Thyroid gland (tissue), 4 donors: Measurements from ENCODE around the gene PRAMEF20.

Source experiments
- CTCF ChIP-seq, 6 experiments: fragments of 200-600 bp in 3 of 6; fragments of 450-650 bp in 3 of 6; sonication (generic) in 3 of 6; IDR thresholded peaks; one replicate each; pipeline ENCODE4 v1.5.1; 2016 to 2019; ENCODE audit warnings: antibody characterized with exemption in 6 of 6, mild to moderate bottlenecking in 2 of 6, inconsistent platforms in 1 of 6, moderate library complexity in 1 of 6
- POLR2A ChIP-seq, 2 donors: fragments of 450-650 bp; IDR thresholded peaks; one replicate each; pipeline ENCODE4 v1.6.1; 2017; ENCODE audit warnings: antibody characterized with exemption in 2 of 2, mild to moderate bottlenecking in 2 of 2, moderate library complexity in 1 of 2

DNA sequence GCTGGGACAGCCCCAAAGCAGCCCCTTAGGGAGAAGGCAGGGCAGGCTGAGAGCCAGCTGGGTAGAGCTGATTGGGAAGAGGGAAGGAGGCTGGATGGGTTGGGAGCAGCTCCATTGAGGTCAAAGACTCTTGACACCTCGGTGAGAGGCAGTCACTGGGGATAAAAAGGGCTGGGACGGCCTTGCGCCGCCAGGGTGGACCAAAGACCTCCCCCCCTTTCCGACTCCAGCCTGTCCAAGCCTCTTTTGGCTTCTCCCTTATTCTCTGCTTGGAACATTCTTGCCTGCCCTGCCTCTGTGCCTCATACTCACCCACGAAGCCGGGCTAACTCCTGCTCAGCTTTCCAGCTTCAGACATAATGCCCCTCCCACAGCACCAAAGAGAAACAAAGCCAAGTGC is 52.4 kb downstream of the PRAMEF20 start:
- TF ChIP-seq POLR2A (IDR thresholded peaks at IDR 0.05) (no peak), CTCF (IDR thresholded peaks at IDR 0.05) (no peak)
